SKM-1 treated with dmso at 0.1 percent for 144 hours (cell line): ENCODE results near the gene TMEM100.

Experiments used
- DNase-seq: peaks from one replicate; lab custom pipeline; 2025; ENCODE audit not compliant: unreplicated experiment; lab: John Stamatoyannopoulos, UW

Gene TMEM100

DNA sequence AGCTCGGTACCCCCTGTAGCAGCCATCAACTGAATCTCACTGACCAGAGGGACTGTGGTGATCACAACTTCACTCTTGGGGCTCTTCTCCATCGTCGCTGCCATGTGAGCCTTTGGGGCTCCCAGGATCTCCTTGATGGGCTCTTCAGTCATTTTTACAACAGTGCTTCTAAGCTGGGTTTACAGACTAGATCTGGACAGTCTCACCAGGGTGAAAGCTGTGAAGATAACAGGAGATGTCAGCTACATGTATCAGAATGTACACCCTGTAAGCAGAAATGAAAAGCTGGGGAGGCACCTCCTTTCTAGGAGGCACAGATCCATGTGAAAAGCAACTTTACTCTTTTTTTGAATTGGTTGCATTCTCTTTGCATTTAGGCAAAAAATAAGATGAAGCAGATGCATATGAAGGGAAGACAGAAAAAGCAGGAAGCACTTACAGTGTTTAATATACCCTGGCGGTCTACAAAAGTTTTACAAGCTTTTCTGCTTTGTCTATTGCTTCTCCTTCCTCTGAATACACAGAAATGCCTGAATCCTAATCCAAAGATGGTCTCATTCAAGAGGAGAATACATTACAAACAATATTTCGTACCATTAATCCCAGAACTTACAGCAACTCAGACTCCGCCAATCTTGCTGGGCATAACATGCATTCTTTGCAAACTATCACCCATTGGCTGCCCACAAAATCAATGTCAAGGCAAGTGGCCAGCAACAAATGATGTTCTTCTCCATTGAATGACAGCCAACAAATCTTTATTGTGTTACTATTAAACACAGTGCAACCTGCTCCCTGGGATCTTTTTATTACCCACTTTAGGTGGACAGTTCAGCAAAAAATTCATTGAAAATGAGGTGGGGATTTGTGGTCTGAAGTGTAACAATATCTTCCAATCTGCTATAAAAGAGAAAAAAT is 1.5 kb downstream of the TMEM100 start:
- no peak for DNase-seq

DNA sequence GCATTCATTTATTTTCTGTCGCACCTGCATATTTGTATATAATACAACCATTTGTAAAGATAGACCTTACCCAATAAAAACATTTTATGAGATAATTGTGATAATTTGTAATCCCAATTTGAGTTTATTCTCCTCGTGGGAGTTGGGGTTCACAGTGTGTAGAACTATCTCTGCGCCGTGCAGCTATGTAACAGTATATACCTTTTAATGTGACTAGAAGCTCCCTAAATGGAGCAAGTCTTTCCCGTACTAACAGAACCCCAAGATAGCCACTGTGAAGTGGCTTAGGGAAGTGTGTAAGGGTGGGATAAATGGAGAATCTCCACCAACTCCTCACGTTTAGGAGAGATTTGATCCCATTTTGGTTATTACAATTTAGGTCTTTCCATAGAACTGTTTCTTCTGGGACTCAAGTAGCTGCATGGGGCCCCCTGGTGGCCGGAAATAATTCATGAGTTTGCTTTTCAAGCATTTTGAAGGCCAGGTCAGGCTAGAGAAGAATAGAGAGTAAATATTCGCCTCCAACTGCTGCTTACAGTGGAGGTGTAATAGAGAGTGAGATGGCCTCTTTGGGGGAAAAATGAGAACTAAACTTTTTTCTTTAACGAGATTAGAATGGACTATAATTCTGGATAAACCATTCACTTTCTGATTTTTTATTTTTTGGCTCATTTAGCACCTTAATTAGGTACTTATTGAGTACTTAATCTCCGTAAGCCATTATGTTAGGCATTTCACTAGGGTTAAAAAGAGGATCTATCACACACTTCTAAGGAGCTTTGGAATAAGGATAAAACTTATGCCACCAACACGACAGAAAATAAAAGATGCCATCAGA is 4.5 kb downstream of the TMEM100 start:
- peak; percentile 55 for DNase-seq

DNA sequence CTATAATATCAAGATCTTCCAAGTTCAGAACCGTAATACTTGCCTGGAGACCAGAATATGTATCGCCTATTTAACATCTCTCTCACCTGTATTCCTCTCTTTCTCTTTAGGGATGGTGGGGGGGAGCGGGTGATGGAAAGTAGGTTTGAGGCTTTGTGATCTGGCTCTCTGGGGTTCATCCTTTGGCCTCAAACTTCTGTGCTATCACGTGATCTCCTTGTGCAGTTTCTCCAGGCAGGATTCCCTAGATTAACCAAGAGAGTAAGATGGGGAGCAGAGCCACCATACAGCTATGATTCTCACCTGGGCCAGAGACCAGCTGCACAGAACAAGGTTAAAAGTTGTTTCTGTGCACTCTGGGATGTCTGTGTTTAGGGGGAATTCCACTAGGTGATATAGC is 5.2 kb downstream of the TMEM100 start:
- DNase-seq, result no peak

DNA sequence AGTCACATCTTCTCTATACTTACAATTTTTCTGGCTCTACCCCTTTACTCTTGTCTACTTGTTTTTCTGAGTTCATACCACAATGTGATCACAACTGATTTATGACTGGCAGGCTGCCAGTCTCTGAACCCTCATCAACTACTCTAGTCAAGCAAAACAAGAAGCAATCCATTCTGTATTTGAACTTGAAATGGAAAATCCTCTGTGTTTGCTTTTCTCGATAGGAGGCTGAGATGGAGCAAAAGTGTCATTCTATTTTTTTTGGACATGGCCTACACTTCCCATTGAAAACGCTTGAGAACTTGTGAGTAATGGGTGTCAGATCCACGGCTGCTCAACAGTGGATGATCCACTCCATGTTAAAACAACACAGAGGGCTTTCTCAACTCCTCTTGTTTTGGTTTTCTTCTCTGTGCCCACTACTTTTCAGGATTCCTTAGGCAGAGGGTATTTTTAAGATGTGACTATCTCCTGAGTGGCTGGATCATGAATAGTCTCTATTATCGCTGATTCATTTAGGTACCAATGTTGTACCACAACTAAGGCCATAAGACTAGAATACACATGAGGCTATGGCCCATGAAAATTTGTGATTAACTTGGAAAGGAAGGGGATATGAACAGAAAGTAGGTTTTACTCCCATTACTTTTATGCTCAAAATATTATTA is 11.7 kb downstream of the TMEM100 start:
- DNase-seq, result no peak

DNA sequence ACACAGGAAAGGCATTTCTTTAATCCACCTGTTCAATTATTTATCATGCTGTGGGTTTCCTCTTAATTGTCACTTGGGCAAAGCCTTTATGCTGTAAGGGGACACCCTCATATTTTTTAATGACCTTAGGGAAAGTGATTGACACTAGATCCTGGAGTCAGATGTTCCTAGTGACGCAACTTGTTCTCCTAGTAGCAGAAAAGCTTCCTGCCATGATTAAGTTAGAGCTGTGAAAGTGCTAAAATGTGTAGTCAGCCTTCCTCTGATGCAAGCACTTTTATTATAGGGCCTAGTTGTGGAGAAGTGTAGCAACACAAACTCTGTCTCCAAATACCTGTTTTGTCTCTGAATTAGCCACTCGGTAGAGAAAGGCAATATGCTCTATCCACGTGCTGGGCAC is 12.3 kb downstream of the TMEM100 start:
- peak; percentile 11 for DNase-seq

DNA sequence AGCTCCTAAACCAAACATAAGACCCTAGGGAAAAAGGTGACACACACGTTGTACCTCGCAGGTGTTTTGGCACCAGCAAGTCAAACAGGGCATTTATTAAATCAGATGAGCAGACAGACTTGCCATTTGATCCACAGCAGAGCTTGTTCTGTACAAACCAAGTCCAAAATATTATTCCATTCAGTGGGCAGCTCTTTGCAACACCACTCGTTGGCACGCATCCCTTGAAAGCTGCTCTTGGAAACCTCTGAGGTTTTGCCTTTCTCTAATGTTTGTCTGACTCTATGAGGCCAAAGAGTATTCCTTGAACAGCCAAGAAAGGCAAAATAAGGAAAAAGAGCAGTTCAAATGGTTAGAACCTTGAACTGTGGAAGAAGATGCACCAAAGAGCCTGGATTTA is 12.7 kb downstream of the TMEM100 start:
- DNase-seq, result no peak

DNA sequence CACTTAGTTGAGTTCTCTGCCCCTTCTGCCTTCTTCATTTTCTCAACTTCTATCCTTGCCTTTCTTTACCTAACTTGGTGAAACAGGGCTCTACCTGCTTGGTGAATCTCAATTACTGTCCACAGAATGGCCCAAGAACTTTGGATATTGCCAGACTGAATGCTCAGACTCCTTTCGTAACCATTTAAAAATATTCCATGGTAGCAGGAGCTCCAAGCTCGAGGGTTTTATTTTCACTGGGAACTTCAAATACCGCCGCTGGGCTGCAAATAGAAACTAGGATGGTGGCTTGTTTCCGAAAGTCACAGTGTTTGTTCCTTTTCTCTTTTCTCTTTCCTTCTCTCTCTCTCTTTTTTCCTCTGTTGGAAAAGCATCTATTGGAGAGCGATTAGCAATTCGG is 13.2 kb downstream of the TMEM100 start:
- no peak for DNase-seq

DNA sequence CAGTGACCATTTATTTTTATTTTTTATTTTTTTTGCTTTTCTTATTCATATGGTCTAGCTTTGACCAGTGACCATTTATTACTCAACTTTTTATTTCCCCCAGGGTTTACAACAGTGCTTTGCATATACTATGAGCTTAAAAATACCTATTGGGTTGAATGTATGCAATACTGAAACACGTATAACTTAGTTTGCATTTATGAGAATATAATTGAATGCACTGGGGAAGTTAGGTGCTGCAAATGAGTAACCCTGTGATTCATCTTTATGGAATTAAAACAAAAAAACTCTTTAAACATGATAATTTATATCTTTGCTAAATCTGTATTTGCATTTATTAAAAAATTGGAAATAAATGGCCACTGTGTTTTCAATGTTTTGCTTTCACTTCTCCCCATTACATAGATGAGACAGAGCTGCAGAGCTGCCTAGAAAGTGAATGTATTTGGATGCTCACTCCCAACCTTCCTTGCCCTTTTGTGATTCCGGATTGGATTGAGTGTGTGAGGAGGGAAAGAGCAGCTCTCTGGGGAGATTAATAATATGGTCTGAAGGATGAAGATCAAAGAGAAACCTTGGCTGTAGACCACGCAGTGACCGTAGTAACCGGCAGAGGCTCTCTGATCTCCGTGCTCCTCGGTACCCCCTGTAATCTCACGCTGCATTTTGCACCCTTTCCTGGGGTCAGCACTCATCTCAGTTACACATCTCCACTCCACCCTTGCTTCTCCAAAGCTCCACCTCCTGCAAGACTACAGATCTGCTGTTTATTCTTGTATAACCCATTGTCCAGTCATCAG is 14.3 kb downstream of the TMEM100 start:
- no peak for DNase-seq

DNA sequence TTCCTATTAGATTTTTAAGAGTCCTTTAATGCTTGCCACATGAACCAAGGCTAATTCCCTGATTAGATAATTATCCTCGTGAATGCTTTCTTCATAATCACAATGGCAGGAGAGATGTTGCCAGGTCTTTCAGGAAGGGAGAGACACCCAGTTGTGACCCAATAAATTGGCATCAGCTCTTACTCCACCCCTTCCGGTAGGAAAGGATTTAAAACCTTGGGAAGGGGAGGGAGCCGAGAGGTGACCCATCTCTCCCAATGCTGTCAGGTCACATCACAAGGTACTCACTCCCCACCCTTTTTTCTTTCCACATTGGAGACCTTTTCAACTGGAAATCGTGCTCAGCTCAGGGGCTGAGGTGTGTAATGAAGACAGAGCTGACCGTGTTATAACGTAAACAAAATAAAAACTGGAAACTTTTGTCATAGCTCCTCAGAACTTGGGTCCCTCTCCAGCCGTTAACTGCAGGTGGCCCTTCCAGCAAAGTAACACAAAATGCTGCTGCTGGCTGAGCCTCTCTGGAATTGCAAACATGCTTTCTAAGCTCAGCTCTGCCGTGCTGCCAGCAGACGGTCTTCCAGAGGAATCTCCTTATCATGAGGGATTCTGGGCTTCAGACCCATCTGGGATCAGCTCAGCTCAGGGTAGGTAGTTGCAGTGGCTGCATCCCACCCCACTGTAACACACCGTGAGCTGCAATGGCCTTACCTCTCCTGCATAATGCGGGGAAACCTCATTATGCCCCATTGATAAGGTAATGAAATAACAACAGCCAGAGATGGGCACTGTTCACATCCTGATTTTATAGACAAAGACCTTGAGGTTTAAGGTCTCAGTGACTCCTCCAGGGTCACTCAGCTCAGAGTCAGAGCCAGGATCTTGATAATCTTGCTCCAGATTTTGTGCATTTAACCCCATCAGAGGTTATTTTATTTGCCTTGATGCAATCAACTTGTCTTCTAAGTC is 15.6 kb downstream of the TMEM100 start:
- no peak for DNase-seq

DNA sequence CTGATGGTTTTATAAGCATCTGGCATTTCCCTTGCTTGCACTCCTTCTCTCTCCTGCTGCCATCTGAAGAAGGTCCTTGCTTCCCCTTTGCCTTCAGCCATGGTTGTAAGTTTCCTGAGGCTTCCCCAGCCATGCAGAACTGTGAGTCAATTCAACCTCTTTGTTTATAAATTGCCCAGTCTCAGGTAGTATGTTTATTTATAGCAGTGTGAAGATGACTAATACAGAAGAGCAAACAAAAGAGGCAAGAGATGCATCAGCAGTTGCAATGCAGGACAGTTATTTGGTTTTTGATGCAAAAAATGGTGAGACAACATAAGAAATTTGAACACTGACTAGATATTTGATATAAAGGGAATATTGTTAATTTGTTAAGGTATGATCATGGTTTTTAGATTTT is 16.8 kb downstream of the TMEM100 start:
- DNase-seq, result no peak

DNA sequence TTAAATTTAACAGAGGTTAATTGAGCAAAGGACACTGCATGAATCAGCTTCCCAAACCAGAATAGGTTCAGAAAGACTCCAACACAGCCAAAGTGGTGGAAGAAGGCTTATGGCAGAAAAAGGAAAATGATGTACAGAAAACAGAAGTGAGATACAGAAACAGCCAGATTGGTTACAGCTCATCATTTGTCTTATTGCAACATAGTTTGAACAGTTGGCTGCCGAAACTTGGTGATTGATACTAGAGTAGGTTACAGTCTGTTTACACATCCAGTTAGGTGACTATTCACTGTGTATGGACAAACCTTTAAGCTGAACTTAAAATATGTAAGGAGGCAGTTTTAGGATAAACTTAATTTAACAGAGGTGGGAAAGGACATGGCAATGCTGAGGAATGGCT is 18.3 kb downstream of the TMEM100 start:
- DNase-seq, result peak; percentile 29

DNA sequence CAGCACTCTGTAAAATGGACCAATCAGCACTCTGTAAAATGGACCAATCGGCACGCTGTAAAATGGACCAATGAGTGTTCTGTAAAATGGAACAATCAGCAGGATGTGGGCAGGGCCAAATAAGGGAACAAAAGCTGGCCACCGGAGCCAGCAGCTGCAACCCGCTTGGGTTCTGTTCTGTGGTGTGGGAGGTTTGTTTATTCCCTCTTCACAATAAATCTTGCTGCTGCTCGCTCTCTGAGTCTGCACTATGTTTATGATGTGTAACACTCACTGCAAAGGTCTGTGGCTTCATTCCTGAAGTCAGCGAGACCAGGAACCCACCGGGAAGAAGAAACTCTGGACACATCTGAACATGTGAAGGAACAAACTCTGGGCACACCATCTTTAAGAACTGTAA is 20.5 kb downstream of the TMEM100 start:
- no peak for DNase-seq

DNA sequence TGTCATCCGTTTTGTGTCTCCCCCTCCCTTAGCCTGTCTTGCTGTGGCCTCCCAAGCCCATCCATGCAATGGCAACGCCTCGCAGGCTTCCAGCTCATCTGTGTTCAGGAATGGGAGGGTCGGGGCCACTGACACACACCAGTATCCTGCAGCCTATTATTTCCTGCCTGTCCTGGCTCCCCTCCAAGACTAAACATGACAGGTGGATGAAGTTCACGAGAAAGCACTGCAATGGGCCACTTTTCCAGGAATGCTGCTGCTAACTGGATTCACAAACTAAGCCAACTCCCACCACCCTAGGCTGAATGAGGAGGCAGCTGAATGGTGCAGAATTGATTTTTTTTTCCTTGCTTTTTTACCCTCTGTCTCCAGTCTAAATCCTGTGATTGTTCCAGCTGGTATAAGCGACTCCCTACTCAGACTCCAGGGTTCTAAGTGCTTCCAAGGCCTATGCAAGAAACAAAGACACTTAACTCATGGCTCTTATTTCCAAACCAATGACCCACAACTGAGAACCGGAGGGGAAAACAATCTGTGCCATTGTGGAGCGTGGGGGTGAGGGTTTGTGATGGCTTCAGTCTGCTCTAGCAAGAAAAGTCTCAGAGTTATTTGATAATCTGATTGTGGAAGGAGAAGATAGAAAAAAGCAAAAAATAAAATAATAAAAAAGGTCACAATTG is 23.3 kb downstream of the TMEM100 start:
- no peak for DNase-seq

DNA sequence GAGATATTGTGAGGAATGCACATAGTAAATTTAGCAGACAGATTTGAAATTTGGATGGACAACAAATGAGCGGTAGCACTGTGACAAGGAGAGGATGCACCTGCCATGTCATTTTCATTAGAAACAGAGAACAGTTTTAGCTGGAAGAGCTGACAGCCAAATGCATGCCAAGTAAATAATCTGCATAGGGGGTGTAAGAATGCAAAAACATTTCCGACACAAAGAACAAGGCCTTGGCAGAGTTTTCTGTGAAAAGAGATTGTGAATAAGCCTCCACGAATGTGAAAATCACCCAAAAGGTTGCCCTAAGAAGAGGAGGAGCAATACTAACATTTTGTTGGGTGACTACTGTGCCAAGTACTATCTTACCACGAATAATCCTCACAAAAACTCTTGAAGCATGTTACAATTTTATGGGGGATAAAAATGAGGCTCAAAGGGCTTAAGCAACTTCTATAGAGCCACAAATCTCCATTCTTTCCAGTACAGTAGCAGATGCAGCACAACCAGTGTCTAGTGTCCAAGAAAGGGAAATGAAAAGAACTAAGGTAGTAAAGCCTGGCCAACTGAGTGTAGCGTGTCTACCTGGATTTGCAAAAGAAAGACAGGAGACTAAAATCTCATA is 28.3 kb downstream of the TMEM100 start:
- no peak for DNase-seq

DNA sequence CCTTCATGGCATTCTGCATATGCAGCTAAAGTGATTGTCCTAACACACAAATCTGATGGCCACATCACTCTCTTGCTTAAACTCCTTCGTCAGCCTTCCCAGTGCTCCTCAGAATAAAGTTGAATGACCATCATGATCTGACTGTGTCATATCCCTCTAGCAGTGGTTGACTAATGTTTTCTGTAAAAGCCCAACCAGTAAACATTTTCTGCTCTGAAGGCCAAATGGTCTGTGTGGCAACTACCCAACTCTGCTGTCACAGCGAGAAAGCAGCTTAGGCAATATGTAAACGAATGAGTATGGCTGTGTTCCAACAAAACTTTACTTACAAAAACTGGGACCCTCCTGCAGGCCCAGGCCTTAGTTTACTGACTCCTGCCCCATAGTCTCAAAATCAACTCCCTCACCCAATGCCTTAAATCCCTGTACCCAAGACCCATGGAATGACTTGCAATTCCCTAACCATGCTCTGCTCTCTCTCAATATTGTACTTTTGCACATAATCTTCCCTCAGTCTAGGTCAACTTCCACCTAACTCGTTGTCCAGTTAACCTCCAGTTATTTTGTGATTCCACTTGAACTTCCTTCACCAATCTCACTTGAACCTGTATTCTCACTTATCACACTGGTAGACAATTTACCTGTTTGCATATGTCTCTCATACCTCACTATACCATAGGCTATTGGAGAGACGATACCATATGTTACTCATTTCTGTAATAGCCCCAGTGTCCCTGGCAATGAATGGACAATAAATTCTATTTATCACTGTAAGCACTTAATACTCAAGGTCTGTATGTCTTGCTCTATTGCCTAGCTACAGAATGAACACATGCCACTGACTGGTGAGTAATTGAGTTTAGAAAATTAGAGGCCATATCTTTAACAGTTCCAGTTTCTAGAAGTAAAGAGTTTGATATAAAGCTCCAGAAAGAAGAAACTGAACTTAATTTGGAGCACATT is 29.1 kb downstream of the TMEM100 start:
- no peak for DNase-seq

DNA sequence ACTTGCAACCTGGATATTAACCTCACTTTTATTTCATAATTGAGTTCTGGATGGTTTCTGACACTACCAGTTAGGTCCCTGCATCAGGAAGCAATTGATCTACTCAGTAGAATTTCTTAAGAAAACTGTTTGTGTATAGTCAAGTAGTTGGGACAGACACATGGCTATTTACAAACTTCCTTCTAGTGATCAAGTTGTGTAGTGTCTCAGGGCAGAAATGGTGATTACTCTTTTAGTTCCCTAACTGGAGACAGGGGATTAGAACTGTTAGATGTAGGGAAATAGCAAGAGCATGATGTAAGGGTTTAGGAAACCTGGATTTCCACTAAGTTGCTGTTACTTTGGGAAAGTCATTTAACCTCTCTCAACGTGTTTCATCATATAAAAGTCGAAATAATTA is 30.4 kb downstream of the TMEM100 start:
- no peak for DNase-seq

DNA sequence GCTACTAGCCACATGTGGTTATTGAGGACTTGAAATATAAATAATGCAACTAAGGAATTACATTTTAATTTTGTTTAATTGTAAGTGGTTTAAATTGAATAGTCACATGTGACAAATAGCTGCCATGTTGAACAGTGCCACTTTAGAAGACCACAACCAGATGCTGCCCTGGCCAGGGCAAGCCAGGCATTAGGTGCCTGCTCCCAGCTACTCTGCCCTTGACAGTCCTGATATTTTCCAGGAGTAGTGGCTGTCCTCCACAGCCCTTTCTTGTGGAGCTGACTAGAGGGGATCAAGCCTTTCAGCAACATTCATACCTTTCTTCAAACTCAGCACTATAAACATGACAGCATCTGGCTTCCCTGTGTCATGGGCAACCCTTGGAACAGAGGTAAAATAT is 31.0 kb downstream of the TMEM100 start:
- no peak for DNase-seq
